ENCODE data around the gene FAM216B. TPM values are rescaled to one million over a fixed set of nuclear protein-coding genes. Genes with fewer than 3 reads are reported as not detected.

Gene FAM216B
- total RNA-seq, 4 donors from 2014 or later = not detected

DNA sequence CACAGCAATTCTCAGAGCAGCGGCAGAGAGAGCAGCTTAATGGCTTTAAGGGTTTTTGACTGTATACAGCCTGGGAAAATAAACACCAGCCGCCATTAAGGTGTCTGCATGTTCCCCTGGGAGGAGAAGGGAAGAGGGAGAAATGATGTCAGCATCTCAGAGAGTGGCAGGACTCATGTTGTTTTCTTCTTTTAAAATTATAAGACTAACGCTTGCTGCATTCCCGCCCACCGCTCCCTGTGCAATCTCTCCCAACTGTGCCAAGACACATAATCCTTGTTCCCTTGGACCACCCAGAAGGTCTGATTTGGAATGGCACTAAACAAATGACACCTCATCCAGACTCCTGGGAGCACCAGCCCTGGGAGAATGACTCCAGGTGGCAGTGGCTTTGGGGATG, 27.7 kb upstream of the FAM216B start:
- no peak for TF ChIP-seq POLR2A (IDR thresholded peaks at IDR 0.05)
- TF ChIP-seq, protein P1, sequence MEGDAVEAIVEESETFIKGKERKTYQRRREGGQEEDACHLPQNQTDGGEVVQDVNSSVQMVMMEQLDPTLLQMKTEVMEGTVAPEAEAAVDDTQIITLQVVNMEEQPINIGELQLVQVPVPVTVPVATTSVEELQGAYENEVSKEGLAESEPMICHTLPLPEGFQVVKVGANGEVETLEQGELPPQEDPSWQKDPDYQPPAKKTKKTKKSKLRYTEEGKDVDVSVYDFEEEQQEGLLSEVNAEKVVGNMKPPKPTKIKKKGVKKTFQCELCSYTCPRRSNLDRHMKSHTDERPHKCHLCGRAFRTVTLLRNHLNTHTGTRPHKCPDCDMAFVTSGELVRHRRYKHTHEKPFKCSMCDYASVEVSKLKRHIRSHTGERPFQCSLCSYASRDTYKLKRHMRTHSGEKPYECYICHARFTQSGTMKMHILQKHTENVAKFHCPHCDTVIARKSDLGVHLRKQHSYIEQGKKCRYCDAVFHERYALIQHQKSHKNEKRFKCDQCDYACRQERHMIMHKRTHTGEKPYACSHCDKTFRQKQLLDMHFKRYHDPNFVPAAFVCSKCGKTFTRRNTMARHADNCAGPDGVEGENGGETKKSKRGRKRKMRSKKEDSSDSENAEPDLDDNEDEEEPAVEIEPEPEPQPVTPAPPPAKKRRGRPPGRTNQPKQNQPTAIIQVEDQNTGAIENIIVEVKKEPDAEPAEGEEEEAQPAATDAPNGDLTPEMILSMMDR (IDR thresholded peaks at IDR 0.05) = no peak
- intact Hi-C loops (cut with DNase I; ENCODE audit: low total_unique reads) = no loop called here
- WGBS, 2 donors = 56 to 67% methylated on average over 5 of the region's 5 CpGs
- no peak for DNase-seq (ENCODE audit: low spot score in 2 of 2)
- no peak overlapping the region for H3K4me3 ChIP-seq (ENCODE audit: low read depth, poor library complexity, severe bottlenecking)

DNA sequence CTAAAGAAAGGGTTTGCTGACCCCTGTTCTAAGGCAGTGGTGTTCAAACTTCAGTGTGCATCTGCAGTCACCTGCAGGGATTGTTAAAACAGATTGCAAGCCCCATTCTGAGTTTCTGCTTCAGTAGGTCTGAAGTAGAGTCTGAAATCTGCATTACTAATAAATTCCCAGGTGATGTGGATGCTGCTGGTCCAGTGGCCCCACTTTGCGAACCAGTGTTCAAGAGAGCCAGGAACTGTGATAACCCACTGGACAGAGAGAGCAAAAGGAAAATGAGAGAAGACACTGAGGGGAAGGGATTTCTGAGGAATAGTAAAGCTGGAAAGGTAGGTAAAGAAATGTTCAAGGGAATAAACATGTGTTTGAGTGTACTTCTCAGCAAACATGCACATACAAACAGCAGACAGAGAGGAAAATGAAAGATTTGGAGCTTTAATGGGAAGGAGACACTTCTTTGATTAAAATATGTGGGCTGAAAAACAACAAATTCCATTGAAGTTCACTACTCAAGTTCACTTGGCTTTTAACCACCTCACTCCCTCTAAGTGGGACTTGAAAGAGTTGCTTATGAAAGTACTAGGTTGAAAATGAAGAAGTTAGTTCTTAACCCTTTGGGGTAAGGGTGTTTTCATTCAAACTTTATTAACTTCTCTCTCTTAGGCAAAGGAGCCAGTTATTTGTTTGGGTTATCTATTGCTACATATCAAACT, 26.4 kb upstream of the FAM216B start:
- 93 to 96% methylated on average over 1 of the region's 1 CpG for WGBS, 2 donors
- no peak overlapping the region for H3K4me3 ChIP-seq (ENCODE audit: low read depth, poor library complexity, severe bottlenecking)
- intact Hi-C loops (cut with DNase I; ENCODE audit: low total_unique reads) = no loop called here
- TF ChIP-seq, protein P1 (IDR thresholded peaks at IDR 0.05) = no peak
- no peak for TF ChIP-seq POLR2A (IDR thresholded peaks at IDR 0.05)
- no peak for DNase-seq (ENCODE audit: low spot score in 2 of 2)

DNA sequence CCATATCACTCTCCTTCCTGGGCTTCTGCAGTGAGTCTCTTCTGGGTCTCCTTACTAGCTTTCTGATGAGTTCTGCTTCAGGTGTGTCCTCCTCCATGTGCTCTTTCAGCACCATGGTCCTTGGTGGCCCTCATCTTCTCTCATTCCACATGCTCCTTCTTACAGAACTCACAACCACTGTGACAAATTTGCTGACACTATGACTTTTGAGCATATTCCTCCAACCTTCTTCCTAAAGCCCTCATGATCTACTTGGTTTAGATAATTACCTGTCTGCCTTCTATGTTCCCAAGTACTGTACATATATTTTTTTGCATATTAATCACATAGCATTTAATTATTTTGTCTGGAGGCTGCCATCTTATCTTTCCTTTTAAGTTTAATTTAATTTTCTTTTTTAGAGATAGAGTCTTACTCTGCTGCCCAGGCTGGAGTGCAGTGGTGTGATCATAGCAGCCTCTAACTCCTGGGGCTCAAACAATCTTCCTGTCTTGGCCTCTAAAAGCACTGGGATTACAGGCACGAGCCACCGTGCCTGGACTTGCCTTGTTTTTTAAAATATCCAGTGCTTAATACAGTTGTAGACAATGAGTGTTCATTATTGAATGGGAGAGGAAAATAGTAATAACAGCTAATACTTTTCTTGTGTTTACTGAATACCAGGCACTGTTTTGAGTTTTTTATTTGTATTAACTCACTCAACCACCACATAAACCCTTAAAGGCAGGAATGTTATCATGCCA, 23.5 kb upstream of the FAM216B start:
- H3K4me3 ChIP-seq (ENCODE audit: low read depth, poor library complexity, severe bottlenecking) = no peak overlapping the region
- no peak for TF ChIP-seq POLR2A (IDR thresholded peaks at IDR 0.05)
- TF ChIP-seq, protein P1 (IDR thresholded peaks at IDR 0.05) = no peak
- intact Hi-C loops (cut with DNase I; ENCODE audit: low total_unique reads) = no loop called here
- 80 to 83% methylated on average over 2 of the region's 2 CpGs for WGBS, 2 donors
- no peak for DNase-seq (ENCODE audit: low spot score in 2 of 2)

DNA sequence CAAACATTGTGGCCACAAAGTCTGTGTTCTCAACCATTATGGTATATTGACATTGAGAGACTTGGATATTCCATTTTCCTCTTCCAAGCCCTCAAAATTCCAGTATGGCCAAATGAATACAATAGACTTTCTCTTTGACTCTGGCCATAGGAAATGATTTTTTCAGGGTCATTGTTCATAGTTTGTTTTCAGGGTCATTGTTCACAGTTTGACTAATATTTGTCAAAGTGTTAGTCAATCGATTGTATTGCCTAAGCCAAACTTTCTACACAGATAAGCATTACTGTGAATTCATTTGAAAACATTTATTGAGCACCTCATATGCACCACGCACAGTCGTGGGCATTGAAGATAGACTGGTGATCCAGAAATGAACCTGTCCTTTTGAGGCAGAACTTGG, 22.9 kb upstream of the FAM216B start:
- DNase-seq (ENCODE audit: low spot score in 2 of 2) = no peak
- no peak overlapping the region for H3K4me3 ChIP-seq (ENCODE audit: low read depth, poor library complexity, severe bottlenecking)
- WGBS, 2 donors = 89 to 96% methylated on average over 3 of the region's 3 CpGs
- TF ChIP-seq, protein P1 (IDR thresholded peaks at IDR 0.05) = no peak
- no peak for TF ChIP-seq POLR2A (IDR thresholded peaks at IDR 0.05)
- intact Hi-C loops (cut with DNase I; ENCODE audit: low total_unique reads) = no loop called here

DNA sequence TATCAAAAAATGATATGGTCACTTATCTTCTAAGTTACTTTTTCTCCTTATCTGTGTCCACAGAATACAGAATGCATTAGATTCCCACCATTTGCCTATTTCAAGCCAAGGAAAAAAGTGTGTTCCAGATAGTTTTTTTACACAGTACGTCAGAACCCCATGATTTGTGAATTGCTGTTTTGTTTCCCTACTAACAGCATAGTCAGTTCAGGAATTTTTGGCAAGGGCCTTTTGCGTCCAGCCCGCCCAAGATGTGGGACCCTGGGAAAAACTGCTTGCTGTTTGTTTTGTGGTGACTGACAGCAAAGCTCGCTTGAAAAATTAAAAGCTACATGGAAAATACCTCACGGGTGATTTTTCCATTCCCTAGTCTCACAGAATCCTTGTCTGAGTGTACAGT, 20.4 kb upstream of the FAM216B start:
- WGBS, 2 donors = 64 to 69% methylated on average over 5 of the region's 5 CpGs
- intact Hi-C loops (cut with DNase I; ENCODE audit: low total_unique reads) = no loop called here
- no peak for DNase-seq (ENCODE audit: low spot score in 2 of 2)
- H3K4me3 ChIP-seq (ENCODE audit: low read depth, poor library complexity, severe bottlenecking) = no peak overlapping the region
- TF ChIP-seq, protein P1 (IDR thresholded peaks at IDR 0.05) = no peak
- TF ChIP-seq POLR2A (IDR thresholded peaks at IDR 0.05) = no peak

All from lower leg skin (tissue), 4 donors.